ENCODE data around the gene YARS1.
"Not testable (repeated sequence)": the region's sequence is repeated elsewhere in the genome, so short reads cannot be mapped to it uniquely, and the experiment has no call there.

YARS1 gene

GRCh38 chr1:32791881-32792280 is 25.3 kb downstream of the YARS1 start:
- no peaks in the 10 kb centered on the region for H3K79me2 ChIP-seq (ENCODE audit: low read length)
- H3K9me3 ChIP-seq (ENCODE audit: insufficient read depth, low read length) = no peaks in the 10 kb centered on the region
- H4K20me1 ChIP-seq (ENCODE audit: insufficient read depth, low read length) = no peaks in the 10 kb centered on the region
- no peak overlapping the region for H3K27ac ChIP-seq (ENCODE audit: low read length)
- H3K36me3 ChIP-seq (replicated peaks; ENCODE audit: low read depth, low read length) = peaks cover 17% of the 10 kb centered on the region
- H3K9ac ChIP-seq (ENCODE audit: low read length) = no peak overlapping the region
- H2AFZ ChIP-seq (ENCODE audit: low read depth, low read length) = no peak overlapping the region
- H3K4me1 ChIP-seq (ENCODE audit: low read length) = no peaks in the 10 kb centered on the region
- H3K4me2 ChIP-seq (ENCODE audit: low read length) = no peak overlapping the region
- no peaks in the 10 kb centered on the region for H3K27me3 ChIP-seq (ENCODE audit: low read depth, low read length)
- TF ChIP-seq EZH2phosphoT487 (IDR thresholded peaks at IDR 0.05; ENCODE audit: low read depth) = no peak
- TF ChIP-seq, protein P1, sequence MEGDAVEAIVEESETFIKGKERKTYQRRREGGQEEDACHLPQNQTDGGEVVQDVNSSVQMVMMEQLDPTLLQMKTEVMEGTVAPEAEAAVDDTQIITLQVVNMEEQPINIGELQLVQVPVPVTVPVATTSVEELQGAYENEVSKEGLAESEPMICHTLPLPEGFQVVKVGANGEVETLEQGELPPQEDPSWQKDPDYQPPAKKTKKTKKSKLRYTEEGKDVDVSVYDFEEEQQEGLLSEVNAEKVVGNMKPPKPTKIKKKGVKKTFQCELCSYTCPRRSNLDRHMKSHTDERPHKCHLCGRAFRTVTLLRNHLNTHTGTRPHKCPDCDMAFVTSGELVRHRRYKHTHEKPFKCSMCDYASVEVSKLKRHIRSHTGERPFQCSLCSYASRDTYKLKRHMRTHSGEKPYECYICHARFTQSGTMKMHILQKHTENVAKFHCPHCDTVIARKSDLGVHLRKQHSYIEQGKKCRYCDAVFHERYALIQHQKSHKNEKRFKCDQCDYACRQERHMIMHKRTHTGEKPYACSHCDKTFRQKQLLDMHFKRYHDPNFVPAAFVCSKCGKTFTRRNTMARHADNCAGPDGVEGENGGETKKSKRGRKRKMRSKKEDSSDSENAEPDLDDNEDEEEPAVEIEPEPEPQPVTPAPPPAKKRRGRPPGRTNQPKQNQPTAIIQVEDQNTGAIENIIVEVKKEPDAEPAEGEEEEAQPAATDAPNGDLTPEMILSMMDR (IDR thresholded peaks at IDR 0.05; ENCODE audit: low read depth, low read length) = no peak
- no peak overlapping the region for H3K4me3 ChIP-seq (ENCODE audit: low read length)

- H3K4me1 ChIP-seq (ENCODE audit: low read length); H3K9ac ChIP-seq (ENCODE audit: low read length); H3K27me3 ChIP-seq (ENCODE audit: low read depth, low read length); H4K20me1 ChIP-seq (ENCODE audit: insufficient read depth, low read length); H3K9me3 ChIP-seq (ENCODE audit: insufficient read depth, low read length); H3K4me2 ChIP-seq (ENCODE audit: low read length); H3K27ac ChIP-seq (ENCODE audit: low read length); H3K4me3 ChIP-seq (ENCODE audit: low read length); H2AFZ ChIP-seq (ENCODE audit: low read depth, low read length); H3K79me2 ChIP-seq (ENCODE audit: low read length): not testable (repeated sequence)
- H3K36me3 ChIP-seq (replicated peaks; ENCODE audit: low read depth, low read length) = peaks cover 28% of the 10 kb centered on the region
Observed at GRCh38 chr1:32789356-32789755, 27.8 kb downstream of the YARS1 start.

DNA sequence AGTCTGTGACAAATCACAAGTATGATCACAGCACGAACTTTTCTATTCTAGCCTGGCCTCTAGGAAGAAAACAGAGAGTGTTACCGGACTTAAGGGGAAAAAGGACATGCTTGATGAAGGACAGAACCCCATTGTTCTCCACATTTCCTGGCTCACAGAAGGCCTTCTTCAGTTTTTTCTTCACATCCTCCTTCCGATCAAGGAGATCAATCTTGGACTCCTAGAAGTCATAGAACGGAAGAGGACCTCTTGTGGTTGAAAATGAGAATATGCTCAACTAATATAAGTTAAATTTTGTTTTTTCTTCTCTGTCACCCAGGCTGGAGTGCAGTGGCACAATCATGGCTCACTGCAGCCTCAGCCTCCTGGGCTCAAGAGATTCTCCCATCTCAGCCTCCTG is 30.3 kb downstream of the YARS1 start:
- no peak overlapping the region for H3K4me2 ChIP-seq (ENCODE audit: low read length)
- H3K4me1 ChIP-seq (ENCODE audit: low read length) = no peaks in the 10 kb centered on the region
- no peaks in the 10 kb centered on the region for H4K20me1 ChIP-seq (ENCODE audit: insufficient read depth, low read length)
- no peaks in the 10 kb centered on the region for H3K27me3 ChIP-seq (ENCODE audit: low read depth, low read length)
- H3K4me3 ChIP-seq (ENCODE audit: low read length) = no peak overlapping the region
- no peak overlapping the region for H3K27ac ChIP-seq (ENCODE audit: low read length)
- TF ChIP-seq EZH2phosphoT487 (IDR thresholded peaks at IDR 0.05; ENCODE audit: low read depth) = no peak
- TF ChIP-seq, protein P1 (IDR thresholded peaks at IDR 0.05; ENCODE audit: low read depth, low read length) = peak; percentile 26; the same call in 1 of the 2 replicates
- H3K79me2 ChIP-seq (ENCODE audit: low read length) = no peaks in the 10 kb centered on the region
- H2AFZ ChIP-seq (ENCODE audit: low read depth, low read length) = no peak overlapping the region
- H3K36me3 ChIP-seq (replicated peaks; ENCODE audit: low read depth, low read length) = peaks cover 30% of the 10 kb centered on the region
- no peak overlapping the region for H3K9ac ChIP-seq (ENCODE audit: low read length)
- no peaks in the 10 kb centered on the region for H3K9me3 ChIP-seq (ENCODE audit: insufficient read depth, low read length)

GRCh38 chr1:32784817-32785216 is 32.3 kb downstream of the YARS1 start:
- Histone ChIP-seq H3K4me3 (ENCODE audit: low read length) (no peak overlapping the region), H3K36me3 (replicated peaks; ENCODE audit: low read depth, low read length) (peaks cover 31% of the 10 kb centered on the region), H3K27ac (ENCODE audit: low read length) (no peak overlapping the region), H3K27me3 (ENCODE audit: low read depth, low read length) (no peaks in the 10 kb centered on the region), H3K9me3 (ENCODE audit: insufficient read depth, low read length) (no peaks in the 10 kb centered on the region), H3K9ac (ENCODE audit: low read length) (no peak overlapping the region), H2AFZ (ENCODE audit: low read depth, low read length) (no peak overlapping the region), H4K20me1 (ENCODE audit: insufficient read depth, low read length) (no peaks in the 10 kb centered on the region), H3K79me2 (ENCODE audit: low read length) (no peaks in the 10 kb centered on the region), H3K4me2 (ENCODE audit: low read length) (no peak overlapping the region), H3K4me1 (ENCODE audit: low read length) (no peaks in the 10 kb centered on the region)
- TF ChIP-seq, protein P1 (IDR thresholded peaks at IDR 0.05; ENCODE audit: low read depth, low read length) = no peak

- H4K20me1 ChIP-seq (ENCODE audit: insufficient read depth, low read length) = no peaks in the 10 kb centered on the region
- no peak overlapping the region for H3K27ac ChIP-seq (ENCODE audit: low read length)
- H3K4me3 ChIP-seq (ENCODE audit: low read length) = no peak overlapping the region
- H3K36me3 ChIP-seq (replicated peaks; ENCODE audit: low read depth, low read length) = peaks cover 38% of the 10 kb centered on the region
- no peaks in the 10 kb centered on the region for H3K4me1 ChIP-seq (ENCODE audit: low read length)
- H3K9me3 ChIP-seq (ENCODE audit: insufficient read depth, low read length) = no peaks in the 10 kb centered on the region
- no peaks in the 10 kb centered on the region for H3K79me2 ChIP-seq (ENCODE audit: low read length)
- no peak overlapping the region for H3K4me2 ChIP-seq (ENCODE audit: low read length)
- no peak overlapping the region for H3K9ac ChIP-seq (ENCODE audit: low read length)
- no peak overlapping the region for H2AFZ ChIP-seq (ENCODE audit: low read depth, low read length)
- no peaks in the 10 kb centered on the region for H3K27me3 ChIP-seq (ENCODE audit: low read depth, low read length)
- TF ChIP-seq EZH2phosphoT487 (IDR thresholded peaks at IDR 0.05; ENCODE audit: low read depth) = no peak
- TF ChIP-seq, protein P1 (IDR thresholded peaks at IDR 0.05; ENCODE audit: low read depth, low read length) = no peak
Observed at GRCh38 chr1:32783851-32784250, 33.3 kb downstream of the YARS1 start.

Measured in OCI-LY3 (cell line).